ENCODE data around the gene PEAK1. TPM values are rescaled to one million over a fixed set of nuclear protein-coding genes. Genes with fewer than 3 reads are reported as not detected.

Gene PEAK1
- total RNA-seq, 1 experiment from 2014 or later, result 21.2 TPM

DNA sequence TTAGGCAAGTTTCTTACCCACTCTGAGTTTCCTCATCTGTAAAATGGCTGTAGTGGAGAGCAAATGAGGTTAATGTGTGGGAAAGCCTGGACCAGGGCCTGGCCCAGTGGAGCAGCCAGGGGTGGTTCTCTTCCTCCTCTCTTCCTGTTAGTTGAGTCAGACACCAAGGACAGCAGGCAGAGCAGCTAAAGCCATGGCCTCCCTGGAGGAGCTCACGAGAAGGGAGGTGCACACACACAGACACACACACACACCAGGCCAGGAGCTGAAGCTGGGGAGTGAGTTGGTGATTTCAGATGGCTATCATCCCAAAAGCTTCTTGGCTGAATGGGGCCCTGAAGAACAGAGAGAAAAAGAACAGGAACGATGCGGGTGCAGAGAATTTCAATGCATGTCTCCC is 315.7 kb downstream of the PEAK1 start:
- H2AK5ac ChIP-seq (ENCODE audit: insufficient read length, low read length), result no peak overlapping the region
- no peak overlapping the region for H4K5ac ChIP-seq (ENCODE audit: insufficient read length, low read depth, low read length)
- H2AFZ ChIP-seq (ENCODE audit: low read length), result no peak overlapping the region
- no peak overlapping the region for H3K56ac ChIP-seq (ENCODE audit: insufficient read length, low read depth, low read length)
- no peak overlapping the region for H3K14ac ChIP-seq (ENCODE audit: insufficient read depth, low read length)
- TF ChIP-seq, protein P1, sequence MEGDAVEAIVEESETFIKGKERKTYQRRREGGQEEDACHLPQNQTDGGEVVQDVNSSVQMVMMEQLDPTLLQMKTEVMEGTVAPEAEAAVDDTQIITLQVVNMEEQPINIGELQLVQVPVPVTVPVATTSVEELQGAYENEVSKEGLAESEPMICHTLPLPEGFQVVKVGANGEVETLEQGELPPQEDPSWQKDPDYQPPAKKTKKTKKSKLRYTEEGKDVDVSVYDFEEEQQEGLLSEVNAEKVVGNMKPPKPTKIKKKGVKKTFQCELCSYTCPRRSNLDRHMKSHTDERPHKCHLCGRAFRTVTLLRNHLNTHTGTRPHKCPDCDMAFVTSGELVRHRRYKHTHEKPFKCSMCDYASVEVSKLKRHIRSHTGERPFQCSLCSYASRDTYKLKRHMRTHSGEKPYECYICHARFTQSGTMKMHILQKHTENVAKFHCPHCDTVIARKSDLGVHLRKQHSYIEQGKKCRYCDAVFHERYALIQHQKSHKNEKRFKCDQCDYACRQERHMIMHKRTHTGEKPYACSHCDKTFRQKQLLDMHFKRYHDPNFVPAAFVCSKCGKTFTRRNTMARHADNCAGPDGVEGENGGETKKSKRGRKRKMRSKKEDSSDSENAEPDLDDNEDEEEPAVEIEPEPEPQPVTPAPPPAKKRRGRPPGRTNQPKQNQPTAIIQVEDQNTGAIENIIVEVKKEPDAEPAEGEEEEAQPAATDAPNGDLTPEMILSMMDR (conservative IDR thresholded peaks at IDR 0.05), result no peak
- H2BK12ac ChIP-seq (ENCODE audit: insufficient read length, low read depth, low read length), result no peak overlapping the region
- H2BK20ac ChIP-seq (ENCODE audit: low read depth, low read length, poor library complexity, severe bottlenecking), result no peak overlapping the region
- no peaks in the 10 kb centered on the region for H3K27me3 ChIP-seq (ENCODE audit: insufficient read depth, low read length)
- no peak overlapping the region for H3T11ph ChIP-seq (ENCODE audit: low read length)
- no peak overlapping the region for H3K23ac ChIP-seq (ENCODE audit: insufficient read length, low read depth, low read length)
- no peaks in the 10 kb centered on the region for H3K9me3 ChIP-seq (ENCODE audit: control insufficient read depth, low read depth, low read length)
- no peak overlapping the region for H4K91ac ChIP-seq (ENCODE audit: insufficient read length, low read depth, low read length)
- no peak overlapping the region for H3K9ac ChIP-seq (ENCODE audit: extremely low read depth, insufficient read length, low read length)
- no peak overlapping the region for H3K18ac ChIP-seq (ENCODE audit: insufficient read length, low read depth, low read length)
- H3K36me3 Mint-ChIP-seq (ENCODE audit: insufficient read depth in 1 of 3, low read depth in 3 of 3), result no peaks in the 10 kb centered on the region
- no peak overlapping the region for H3K27ac ChIP-seq (ENCODE audit: insufficient read length, low read depth, low read length)
- H3K4me3 Mint-ChIP-seq, result no peak overlapping the region
- H3K23me2 ChIP-seq (ENCODE audit: insufficient read length, low read depth, low read length, poor library complexity, severe bottlenecking), result no peaks in the 10 kb centered on the region
- DNase-seq, result no peak
- no peaks in the 10 kb centered on the region for H3K4me1 ChIP-seq (ENCODE audit: insufficient read depth, low read length)
- WGBS (ENCODE audit: extremely low coverage, insufficient read length, low lambda C conversion rate), result no CpG with 5 or more reads among the region's 3 CpGs
- no peak overlapping the region for H4K8ac ChIP-seq (replicated peaks; ENCODE audit: insufficient read length, low read depth, low read length)
- no peaks in the 10 kb centered on the region for H4K20me1 ChIP-seq (ENCODE audit: control insufficient read depth, insufficient read depth, insufficient read length)
- H3K9me3 Mint-ChIP-seq, result no peaks in the 10 kb centered on the region
- H3K4me2 ChIP-seq (ENCODE audit: insufficient read depth, insufficient read length, low read length), result no peak overlapping the region
- H3K79me1 ChIP-seq (ENCODE audit: insufficient read depth, low read depth, low read length, poor library complexity, severe bottlenecking), result no peaks in the 10 kb centered on the region
- H2BK120ac ChIP-seq (ENCODE audit: low read depth, low read length, poor library complexity, severe bottlenecking), result no peak overlapping the region
- no peak overlapping the region for H2BK15ac ChIP-seq (ENCODE audit: low read depth, low read length)
- H3K27ac Mint-ChIP-seq, result peak overlapping the region in 1 of 3 experiments; percentile 16; a peak in 2 of 7 replicates
- H3K79me2 ChIP-seq (ENCODE audit: insufficient read depth, low read length), result no peaks in the 10 kb centered on the region
- H3K4ac ChIP-seq (ENCODE audit: low read depth, low read length), result no peak overlapping the region
- H3K27me3 Mint-ChIP-seq (ENCODE audit: low read depth), result no peaks in the 10 kb centered on the region
- H2BK5ac ChIP-seq (ENCODE audit: insufficient read length, low read length), result no peak overlapping the region
- peaks cover 19 to 28% of the 10 kb centered on the region in 2 experiments for H3K4me1 Mint-ChIP-seq

All from H9 (cell line).